HL-60 (cell line): ENCODE data around the gene HOXC4.
"Not testable (repeated sequence)": the region's sequence is repeated elsewhere in the genome, so short reads cannot be mapped to it uniquely, and the experiment has no call there.

Experiments used
- DNase-seq, 2 experiments: peaks; one replicate each; pipeline ENCODE4 v3.0.0-alpha.2; 2010 to 2020; ENCODE audit warnings: low read depth in 1 of 2, low spot score in 1 of 2
- H3K27ac ChIP-seq: fragments of 250-450 bp; sonication (Bioruptor Pico); replicated peaks from 2 replicates; pipeline ENCODE4 v1.5.1; 2020; ENCODE audit warnings: mild to moderate bottlenecking, moderate library complexity
- H3K27me3 ChIP-seq: fragments of 250-450 bp; sonication (Bioruptor Pico); 2 replicates; pipeline ENCODE4 v1.5.1; 2021; ENCODE audit warnings: mild to moderate bottlenecking, moderate library complexity; ENCODE audit not compliant: insufficient read depth, poor library complexity, severe bottlenecking
- H3K4me3 ChIP-seq: replicated peaks from 2 replicates; pipeline ENCODE4 v1.5.1; 2011; ENCODE audit warnings: mild to moderate bottlenecking, control low read depth, low read length; ENCODE audit not compliant: insufficient read depth
- microRNA-seq: library from miRNA; unstranded; fragments of <30 nt; microRNA quantifications from one replicate; pipeline ENCODE4, GENCODE V29; 2018

The HOXC4 gene

GRCh38 chr12:54089465-54089864 is 35.8 kb downstream of the HOXC4 start:
- H3K27me3 ChIP-seq, H3K27ac ChIP-seq, DNase-seq, H3K4me3 ChIP-seq: not testable (repeated sequence)

GRCh38 chr12:54090312-54090711 is 36.7 kb downstream of the HOXC4 start:
- DNase-seq, H3K4me3 ChIP-seq, H3K27me3 ChIP-seq: not testable (repeated sequence)

GRCh38 chr12:54092943-54093342 is 39.3 kb downstream of the HOXC4 start:
- not testable (repeated sequence) for H3K27me3 ChIP-seq, DNase-seq, H3K27ac ChIP-seq

More at GRCh38 chr12:54090312-54090711, 36.7 kb downstream of the HOXC4 start:
- H3K27ac ChIP-seq, result not testable (repeated sequence)

DNA sequence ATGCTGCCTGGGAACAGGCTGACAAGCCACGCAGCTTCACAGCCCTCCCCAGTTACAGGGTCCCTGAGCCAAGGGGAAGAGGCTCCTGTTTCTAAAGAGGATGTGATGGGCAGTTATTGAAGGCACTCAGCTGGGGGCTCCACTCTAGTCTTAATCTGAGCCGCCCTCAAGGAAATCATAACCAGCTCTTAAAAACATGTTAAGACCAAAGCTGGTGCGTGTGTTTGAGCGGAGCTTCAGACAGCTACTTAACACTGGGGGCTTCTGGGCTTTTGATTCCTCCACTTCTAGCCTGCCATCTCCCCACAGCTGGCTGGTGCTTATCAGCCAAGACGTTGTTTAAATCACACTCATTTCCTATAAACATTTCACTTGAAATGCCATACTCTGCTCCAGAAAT is 42.3 kb downstream of the HOXC4 start:
- not testable (repeated sequence) for H3K4me3 ChIP-seq, H3K27me3 ChIP-seq

More at GRCh38 chr12:54092943-54093342, 39.3 kb downstream of the HOXC4 start:
- not testable (repeated sequence) for H3K4me3 ChIP-seq

GRCh38 chr12:54098644-54099043 is 45.0 kb downstream of the HOXC4 start:
- H3K27ac ChIP-seq, DNase-seq, H3K4me3 ChIP-seq, H3K27me3 ChIP-seq: not testable (repeated sequence)

More for the DNA sequence above, 42.3 kb downstream of the HOXC4 start:
- H3K27ac ChIP-seq, DNase-seq: not testable (repeated sequence)

DNA sequence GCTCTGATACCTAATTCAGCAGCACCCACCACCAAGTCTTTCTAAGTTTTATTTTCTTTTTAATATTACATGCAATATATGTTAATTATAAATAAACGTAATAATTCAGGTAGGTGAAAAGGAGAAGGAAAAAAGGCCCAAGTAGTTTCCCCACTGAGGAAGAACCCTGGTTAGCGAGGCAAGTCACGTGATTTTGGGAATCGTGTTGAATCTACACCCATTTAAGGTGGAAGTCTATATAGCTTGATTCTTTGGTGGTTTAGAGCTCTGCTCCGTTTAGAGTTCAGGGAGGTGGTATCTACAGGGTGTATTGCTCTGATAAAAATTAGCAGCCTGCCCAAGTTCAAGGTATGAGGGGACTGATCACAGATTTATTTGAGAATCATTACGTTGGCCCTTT is 47.0 kb downstream of the HOXC4 start:
- not testable (repeated sequence) for H3K4me3 ChIP-seq, H3K27me3 ChIP-seq, H3K27ac ChIP-seq, DNase-seq

DNA sequence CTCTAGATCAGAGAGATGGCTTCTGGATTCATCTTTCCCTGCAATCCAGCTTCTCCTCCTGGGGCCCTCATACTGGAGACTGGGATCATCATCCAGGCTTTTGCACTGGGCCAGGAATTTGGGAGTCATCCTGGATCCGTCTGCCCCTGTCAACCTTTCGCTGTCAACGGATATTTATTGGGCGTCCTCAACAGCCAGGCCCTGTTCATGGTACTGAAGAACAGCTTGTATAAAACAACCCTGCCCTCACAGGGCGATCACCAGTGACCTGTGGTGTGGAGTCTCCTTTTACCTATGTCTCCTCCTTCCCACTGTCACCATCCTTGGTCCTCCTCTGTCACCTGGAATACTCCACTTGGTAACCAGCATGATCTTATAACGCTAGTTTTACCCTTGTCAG is 48.6 kb downstream of the HOXC4 start:
- not testable (repeated sequence) for H3K27ac ChIP-seq

GRCh38 chr12:54103827-54104226 is 50.2 kb downstream of the HOXC4 start:
- not testable (repeated sequence) for DNase-seq, H3K4me3 ChIP-seq, H3K27ac ChIP-seq
- peaks cover 17% of the 10 kb centered on the region for H3K27me3 ChIP-seq

More for the DNA sequence above, 48.6 kb downstream of the HOXC4 start:
- peaks cover 13% of the 10 kb centered on the region for H3K27me3 ChIP-seq
- H3K4me3 ChIP-seq, DNase-seq: not testable (repeated sequence)

Small RNA genes lying within 50 kb of the gene (microRNA-seq; reads per million reads assigned to microRNA genes)
- 73.0 reads per million, percentile 66 among the genes with 10 or more reads in this experiment for gene MIR615
